Measurements from ENCODE around the gene TMEM132D.

DNA sequence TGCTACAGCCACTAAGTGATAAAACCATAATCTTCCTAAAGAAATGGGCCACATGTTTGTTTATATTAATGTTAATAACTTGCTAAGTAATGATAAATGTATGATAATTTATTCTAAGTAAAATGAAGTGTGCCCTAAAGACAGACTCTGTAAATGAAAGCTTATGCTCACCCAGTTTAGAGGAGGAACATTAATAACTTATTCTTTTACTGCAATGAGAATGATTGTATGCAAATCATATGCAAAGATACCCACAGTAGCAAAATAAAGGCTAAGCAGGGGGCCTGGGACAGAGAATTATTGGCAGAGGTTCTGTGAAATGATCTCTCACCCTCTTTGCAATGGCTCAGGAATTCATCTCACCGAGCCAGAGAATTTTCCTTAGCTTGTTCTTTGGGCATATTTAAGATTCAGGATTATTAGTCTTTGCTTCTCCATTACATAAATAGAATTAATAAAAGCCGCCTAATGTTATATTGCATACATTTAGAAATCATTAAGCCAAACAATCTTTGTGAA lies 75.9 kb downstream of the TMEM132D start:
- TF ChIP-seq, protein P1, sequence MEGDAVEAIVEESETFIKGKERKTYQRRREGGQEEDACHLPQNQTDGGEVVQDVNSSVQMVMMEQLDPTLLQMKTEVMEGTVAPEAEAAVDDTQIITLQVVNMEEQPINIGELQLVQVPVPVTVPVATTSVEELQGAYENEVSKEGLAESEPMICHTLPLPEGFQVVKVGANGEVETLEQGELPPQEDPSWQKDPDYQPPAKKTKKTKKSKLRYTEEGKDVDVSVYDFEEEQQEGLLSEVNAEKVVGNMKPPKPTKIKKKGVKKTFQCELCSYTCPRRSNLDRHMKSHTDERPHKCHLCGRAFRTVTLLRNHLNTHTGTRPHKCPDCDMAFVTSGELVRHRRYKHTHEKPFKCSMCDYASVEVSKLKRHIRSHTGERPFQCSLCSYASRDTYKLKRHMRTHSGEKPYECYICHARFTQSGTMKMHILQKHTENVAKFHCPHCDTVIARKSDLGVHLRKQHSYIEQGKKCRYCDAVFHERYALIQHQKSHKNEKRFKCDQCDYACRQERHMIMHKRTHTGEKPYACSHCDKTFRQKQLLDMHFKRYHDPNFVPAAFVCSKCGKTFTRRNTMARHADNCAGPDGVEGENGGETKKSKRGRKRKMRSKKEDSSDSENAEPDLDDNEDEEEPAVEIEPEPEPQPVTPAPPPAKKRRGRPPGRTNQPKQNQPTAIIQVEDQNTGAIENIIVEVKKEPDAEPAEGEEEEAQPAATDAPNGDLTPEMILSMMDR (IDR thresholded peaks at IDR 0.05; ENCODE audit: insufficient read depth, low read length, poor library complexity, severe bottlenecking), result no peak
- TF ChIP-seq EZH2phosphoT487 (conservative IDR thresholded peaks at IDR 0.05; ENCODE audit: low read length), result no peak

Measured in SU-DHL-6 (cell line).